Measurements from ENCODE around the gene TP53BP2. TPM values are rescaled to one million over a fixed set of nuclear protein-coding genes. Genes with fewer than 3 reads are reported as not detected.
"Not testable (repeated sequence)": the region's sequence is repeated elsewhere in the genome, so short reads cannot be mapped to it uniquely, and the experiment has no call there.

The TP53BP2 gene
- total RNA-seq, 1 donor from 2014 or later: 47.4 TPM

DNA sequence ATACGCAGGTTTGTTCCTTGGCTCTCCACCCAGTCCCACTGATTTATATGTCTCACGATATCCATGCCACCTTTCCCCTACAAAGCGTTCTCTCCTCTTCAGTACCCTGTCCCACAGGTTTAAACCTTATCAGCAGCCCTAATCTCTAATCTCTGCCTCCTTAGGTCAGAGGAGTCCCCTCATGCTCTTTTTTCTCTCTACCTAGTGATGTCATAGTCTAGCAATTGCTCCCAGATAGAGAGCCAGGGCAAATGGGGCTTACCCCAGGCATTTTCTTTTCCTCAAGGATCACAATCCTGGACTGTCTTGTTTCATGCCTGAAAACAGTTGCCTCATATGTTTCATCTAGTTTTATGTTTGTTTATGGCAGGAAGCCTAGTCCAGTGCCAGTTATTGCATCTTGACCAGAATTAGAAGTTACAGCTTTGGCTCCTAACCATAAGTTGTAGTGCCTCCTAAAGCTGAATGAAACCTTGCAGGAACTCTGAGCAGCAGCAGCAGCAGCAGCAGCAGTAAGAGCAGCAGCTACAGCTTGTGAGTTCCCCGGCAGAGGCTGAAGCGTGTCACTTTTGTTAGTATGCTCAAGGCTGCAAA, 26.7 kb upstream of the TP53BP2 start:
- Mint-ChIP-seq H3K9me3 (ENCODE audit: low read depth) (peaks cover 7% of the 10 kb centered on the region), H3K4me3 (ENCODE audit: unreplicated experiment) (no peak overlapping the region), H3K27ac (ENCODE audit: unreplicated experiment) (no peak overlapping the region), H3K36me3 (ENCODE audit: low read depth) (no peaks in the 10 kb centered on the region), H3K27me3 (ENCODE audit: low read depth) (peaks cover 32% of the 10 kb centered on the region), H3K4me1 (ENCODE audit: low read depth) (no peaks in the 10 kb centered on the region)
- DNase-seq (ENCODE audit: low spot score): no peak
- TF ChIP-seq, protein P1, sequence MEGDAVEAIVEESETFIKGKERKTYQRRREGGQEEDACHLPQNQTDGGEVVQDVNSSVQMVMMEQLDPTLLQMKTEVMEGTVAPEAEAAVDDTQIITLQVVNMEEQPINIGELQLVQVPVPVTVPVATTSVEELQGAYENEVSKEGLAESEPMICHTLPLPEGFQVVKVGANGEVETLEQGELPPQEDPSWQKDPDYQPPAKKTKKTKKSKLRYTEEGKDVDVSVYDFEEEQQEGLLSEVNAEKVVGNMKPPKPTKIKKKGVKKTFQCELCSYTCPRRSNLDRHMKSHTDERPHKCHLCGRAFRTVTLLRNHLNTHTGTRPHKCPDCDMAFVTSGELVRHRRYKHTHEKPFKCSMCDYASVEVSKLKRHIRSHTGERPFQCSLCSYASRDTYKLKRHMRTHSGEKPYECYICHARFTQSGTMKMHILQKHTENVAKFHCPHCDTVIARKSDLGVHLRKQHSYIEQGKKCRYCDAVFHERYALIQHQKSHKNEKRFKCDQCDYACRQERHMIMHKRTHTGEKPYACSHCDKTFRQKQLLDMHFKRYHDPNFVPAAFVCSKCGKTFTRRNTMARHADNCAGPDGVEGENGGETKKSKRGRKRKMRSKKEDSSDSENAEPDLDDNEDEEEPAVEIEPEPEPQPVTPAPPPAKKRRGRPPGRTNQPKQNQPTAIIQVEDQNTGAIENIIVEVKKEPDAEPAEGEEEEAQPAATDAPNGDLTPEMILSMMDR (IDR thresholded peaks at IDR 0.05): no peak

DNA sequence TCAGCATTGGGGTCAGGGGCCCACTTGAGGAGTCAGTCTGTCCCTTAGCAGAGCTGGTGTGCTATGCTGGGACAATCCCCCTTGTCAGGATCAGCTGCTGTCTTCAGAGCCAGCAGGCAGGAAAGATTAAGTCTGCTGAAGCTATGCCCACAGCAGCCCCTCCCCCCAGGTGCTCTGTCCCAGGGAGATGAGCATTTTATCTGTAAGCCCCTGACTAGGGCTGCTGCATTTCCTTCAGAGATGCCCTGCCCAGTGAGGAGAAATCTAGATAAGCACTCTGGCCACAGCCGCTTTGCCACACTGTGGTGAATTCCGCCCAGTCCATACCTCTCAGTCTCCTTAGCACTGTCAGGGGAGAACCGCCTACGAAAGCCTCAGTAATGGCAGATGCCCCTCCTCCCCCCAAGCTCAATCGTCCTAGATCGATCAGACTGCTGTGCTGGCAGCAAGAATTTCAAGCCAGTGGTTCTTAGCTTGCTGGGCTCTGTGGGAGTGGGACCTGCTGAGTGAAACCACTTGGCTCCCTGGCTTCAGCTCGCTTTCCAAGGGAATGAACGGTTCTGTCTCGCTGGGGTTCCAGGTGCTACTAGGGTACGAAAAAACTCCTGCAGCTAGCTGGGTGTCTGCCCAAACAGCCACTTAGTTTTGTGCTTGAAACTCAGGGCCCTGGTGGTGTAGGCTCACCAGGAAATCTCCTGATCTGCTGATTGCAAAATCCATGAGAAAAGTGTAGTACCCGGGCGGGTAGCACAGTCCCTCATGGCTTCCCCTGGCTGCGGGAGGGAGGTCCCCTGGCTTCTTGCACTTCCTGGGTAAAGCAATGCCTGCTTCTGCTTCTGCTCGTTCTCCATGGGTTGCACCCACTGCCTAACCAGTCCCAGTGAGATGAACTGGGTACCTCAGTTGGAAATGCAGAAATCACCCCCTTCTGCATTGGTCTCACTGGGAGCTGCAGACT, 25.1 kb upstream of the TP53BP2 start:
- TF ChIP-seq, protein P1 (IDR thresholded peaks at IDR 0.05): no peak
- Mint-ChIP-seq H3K27ac (ENCODE audit: unreplicated experiment) (no peak overlapping the region), H3K27me3 (ENCODE audit: low read depth) (peaks cover 36% of the 10 kb centered on the region), H3K36me3 (ENCODE audit: low read depth) (peaks cover 3% of the 10 kb centered on the region), H3K4me3 (ENCODE audit: unreplicated experiment) (no peak overlapping the region), H3K9me3 (ENCODE audit: low read depth) (peaks cover 12% of the 10 kb centered on the region), H3K4me1 (ENCODE audit: low read depth) (no peaks in the 10 kb centered on the region)
- DNase-seq (ENCODE audit: low spot score): no peak

DNA sequence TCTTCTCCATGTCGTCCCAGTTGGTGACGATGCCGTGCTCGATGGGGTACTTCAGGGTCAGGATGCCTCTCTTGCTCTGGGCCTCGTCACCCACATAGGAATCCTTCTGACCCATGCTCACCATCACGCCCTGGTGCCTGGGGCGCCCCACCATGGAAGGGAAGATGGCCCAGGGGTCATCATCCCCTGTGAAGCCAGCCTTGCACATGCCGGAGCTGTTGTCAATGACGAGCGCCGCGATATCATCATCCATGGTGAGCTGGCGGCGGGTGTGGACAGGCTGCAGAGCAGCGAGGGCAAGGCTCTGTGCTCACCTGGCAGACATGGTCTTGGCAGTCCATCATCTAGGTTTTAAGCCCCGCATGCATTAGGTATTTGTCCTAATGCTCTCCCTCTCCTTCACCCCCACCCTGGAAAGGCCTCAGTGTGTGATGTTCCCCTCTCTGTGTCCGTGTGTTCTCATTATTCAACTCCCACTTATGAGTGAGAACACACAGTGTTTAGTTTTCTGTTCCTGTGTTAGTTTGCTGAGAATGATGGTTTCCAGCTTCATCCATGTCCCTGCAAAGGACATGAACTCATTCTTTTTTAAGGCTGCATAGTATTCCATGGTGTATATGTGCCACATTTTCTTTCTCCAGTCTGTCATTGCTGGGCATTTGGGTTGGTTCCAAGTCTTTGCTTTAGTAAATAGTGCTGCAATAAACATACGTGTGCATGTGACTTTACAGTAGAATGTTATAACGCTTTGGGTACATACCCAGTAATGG, 19.0 kb upstream of the TP53BP2 start:
- H3K4me1 Mint-ChIP-seq (ENCODE audit: low read depth); DNase-seq (ENCODE audit: low spot score); H3K4me3 Mint-ChIP-seq (ENCODE audit: unreplicated experiment); H3K27ac Mint-ChIP-seq (ENCODE audit: unreplicated experiment); H3K36me3 Mint-ChIP-seq (ENCODE audit: low read depth): not testable (repeated sequence)
- Mint-ChIP-seq H3K9me3 (ENCODE audit: low read depth) (peaks cover 15% of the 10 kb centered on the region), H3K27me3 (ENCODE audit: low read depth) (peaks cover 25% of the 10 kb centered on the region)

DNA sequence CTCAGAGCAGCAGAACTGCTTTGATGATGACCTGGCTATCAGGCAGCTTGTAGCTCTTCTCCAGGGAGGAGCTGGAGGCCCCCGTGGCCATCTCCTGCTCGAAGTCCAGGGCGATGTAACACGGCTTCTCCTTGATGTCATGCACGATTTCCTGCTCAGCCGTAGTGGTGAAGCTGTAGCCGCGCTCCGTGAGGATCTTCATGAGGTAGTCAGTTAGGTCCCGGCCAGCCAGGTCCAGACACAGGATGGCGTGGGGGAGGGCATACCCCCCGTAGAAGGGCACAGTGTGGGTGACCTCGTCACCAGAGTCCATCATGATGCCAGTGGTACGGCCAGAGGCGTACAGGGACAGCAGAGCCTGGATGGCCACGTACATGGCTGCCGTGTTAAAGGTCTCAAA, 18.3 kb upstream of the TP53BP2 start:
- TF ChIP-seq, protein P1 (IDR thresholded peaks at IDR 0.05): no peak
- Mint-ChIP-seq H3K36me3 (ENCODE audit: low read depth) (peaks cover 4% of the 10 kb centered on the region), H3K9me3 (ENCODE audit: low read depth) (peaks cover 15% of the 10 kb centered on the region), H3K27me3 (ENCODE audit: low read depth) (peaks cover 26% of the 10 kb centered on the region), H3K4me3 (ENCODE audit: unreplicated experiment) (no peak overlapping the region), H3K4me1 (ENCODE audit: low read depth) (no peaks in the 10 kb centered on the region), H3K27ac (ENCODE audit: unreplicated experiment) (no peak overlapping the region)
- no peak for DNase-seq (ENCODE audit: low spot score)

DNA sequence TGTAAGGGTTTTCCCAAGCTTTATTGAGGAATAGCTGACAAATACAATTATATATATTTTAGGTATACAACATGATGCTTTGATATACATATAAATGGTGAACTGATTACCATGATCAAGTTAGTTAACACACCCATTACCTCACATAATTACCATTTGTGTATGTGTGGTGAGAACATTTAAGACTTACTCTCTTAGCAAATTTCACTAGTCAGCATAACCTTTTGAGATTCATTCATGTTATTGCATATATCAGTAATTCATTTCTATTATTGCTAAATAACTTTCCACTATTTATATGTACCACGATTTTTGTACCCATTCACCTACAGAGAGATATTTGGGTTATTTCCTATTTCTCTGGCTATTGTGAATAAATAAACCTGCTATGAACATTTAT, 16.2 kb upstream of the TP53BP2 start:
- TF ChIP-seq, protein P1 (IDR thresholded peaks at IDR 0.05): no peak
- DNase-seq (ENCODE audit: low spot score): no peak
- Mint-ChIP-seq H3K36me3 (ENCODE audit: low read depth) (peaks cover 4% of the 10 kb centered on the region), H3K4me1 (ENCODE audit: low read depth) (no peaks in the 10 kb centered on the region), H3K27ac (ENCODE audit: unreplicated experiment) (no peak overlapping the region), H3K4me3 (ENCODE audit: unreplicated experiment) (no peak overlapping the region), H3K27me3 (ENCODE audit: low read depth) (peaks cover 21% of the 10 kb centered on the region), H3K9me3 (ENCODE audit: low read depth) (peaks cover 7% of the 10 kb centered on the region)

All from chondrocyte (in vitro differentiated cells).